ENCODE results near the gene SERTAD2. TPM values are rescaled to one million over a fixed set of nuclear protein-coding genes. Genes with fewer than 3 reads are reported as not detected.

SERTAD2 gene
- total RNA-seq, 1 experiment from 2014 or later, result 19.8 TPM

DNA sequence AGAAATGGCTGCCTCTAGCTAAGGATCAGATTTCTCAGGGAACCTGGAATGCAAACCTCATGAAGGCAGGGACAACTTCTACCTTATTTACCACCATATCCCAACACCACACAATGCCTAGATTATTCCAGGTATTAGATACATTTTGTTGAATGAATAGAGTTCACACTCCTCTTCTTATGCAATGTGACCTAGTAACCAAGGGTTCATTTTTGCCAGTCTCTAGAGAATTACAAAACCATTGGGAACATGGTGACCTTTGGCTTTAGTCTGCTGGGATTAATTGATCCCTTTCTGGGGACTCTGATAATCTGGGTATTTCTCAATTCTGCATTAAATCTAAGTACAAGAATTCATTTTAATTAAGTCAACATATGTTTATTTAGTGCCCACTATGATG, 35.2 kb upstream of the SERTAD2 start:
- Histone ChIP-seq H3K27me3 (ENCODE audit: low read length) (no peaks in the 10 kb centered on the region), H3K79me2 (ENCODE audit: low read length) (no peaks in the 10 kb centered on the region), H3K4me2 (ENCODE audit: low read length) (no peak overlapping the region), H3K9me2 (replicated peaks; ENCODE audit: low read length) (no peaks in the 10 kb centered on the region), H4K20me1 (ENCODE audit: low read length) (no peaks in the 10 kb centered on the region), H3K4me1 (ENCODE audit: insufficient read depth, low read length) (peaks cover 16% of the 10 kb centered on the region), H3K36me3 (ENCODE audit: low read depth, low read length) (no peaks in the 10 kb centered on the region), H3K4me3 (ENCODE audit: low read length) (no peak overlapping the region), H3F3A (ENCODE audit: low read length, unreplicated experiment) (no peaks in the 10 kb centered on the region), H2AFZ (ENCODE audit: low read length) (no peak overlapping the region), H3K27ac (ENCODE audit: low read length) (no peak overlapping the region), H3K9me3 (ENCODE audit: low read length) (no peaks in the 10 kb centered on the region), H3K9ac (ENCODE audit: low read length) (no peak overlapping the region)
- intact Hi-C loops (cut with micrococcal nuclease), result no loop called here
- ChIA-PET POLR2A (ENCODE audit: unreplicated experiment) (no interaction called here), CTCF (no interaction called here)
- ATAC-seq, result no peak
- no peak for DNase-seq
- TF ChIP-seq EZH2 (IDR thresholded peaks at IDR 0.05; ENCODE audit: low read length, unreplicated experiment) (no peak), CTCF (conservative IDR thresholded peaks at IDR 0.05; ENCODE audit: low read depth, low read length) (no peak), EZH2phosphoT487 (IDR thresholded peaks at IDR 0.05; ENCODE audit: borderline replicate concordance, low read length) (no peak)
- no TSS peak for BruUV-seq (replicated peaks)

- intact Hi-C loops (cut with micrococcal nuclease), result no loop called here
- BruUV-seq (replicated peaks), result no TSS peak
- Histone ChIP-seq H3K4me2 (ENCODE audit: low read length) (no peak overlapping the region), H3F3A (ENCODE audit: low read length, unreplicated experiment) (no peaks in the 10 kb centered on the region), H3K9me3 (ENCODE audit: low read length) (no peaks in the 10 kb centered on the region), H3K9me2 (replicated peaks; ENCODE audit: low read length) (no peaks in the 10 kb centered on the region), H3K36me3 (ENCODE audit: low read depth, low read length) (no peaks in the 10 kb centered on the region), H3K27ac (ENCODE audit: low read length) (no peak overlapping the region; the same call in 1 of the 2 replicates), H4K20me1 (ENCODE audit: low read length) (no peaks in the 10 kb centered on the region), H3K27me3 (ENCODE audit: low read length) (no peaks in the 10 kb centered on the region), H3K4me3 (ENCODE audit: low read length) (no peak overlapping the region), H3K4me1 (ENCODE audit: insufficient read depth, low read length) (peaks cover 16% of the 10 kb centered on the region), H3K79me2 (ENCODE audit: low read length) (no peaks in the 10 kb centered on the region), H2AFZ (ENCODE audit: low read length) (0 out of 2 replicates have a peak overlapping the region, but pooled peaks have one; percentile 18), H3K9ac (ENCODE audit: low read length) (no peak overlapping the region)
- DNase-seq (peak; percentile 31), ATAC-seq (no peak)
- ChIA-PET POLR2A (ENCODE audit: unreplicated experiment) (interaction anchor here (0.7 kb wide), 1 partner anchor 22 kb away, joined by 16 read pairs; no protein-coding TSS in a partner anchor), CTCF (no interaction called here)
- TF ChIP-seq EZH2phosphoT487 (IDR thresholded peaks at IDR 0.05; ENCODE audit: borderline replicate concordance, low read length) (no peak), CTCF (conservative IDR thresholded peaks at IDR 0.05; ENCODE audit: low read depth, low read length) (no peak), EZH2 (IDR thresholded peaks at IDR 0.05; ENCODE audit: low read length, unreplicated experiment) (no peak)
These were observed 32.7 kb upstream of the SERTAD2 start for GRCh38 chr2:64686283-64686956.

GRCh38 chr2:64685430-64685829, 31.7 kb upstream of the SERTAD2 start:
- peak; percentile 50 for DNase-seq
- no peak for ATAC-seq
- Histone ChIP-seq H3K4me3 (ENCODE audit: low read length) (no peak overlapping the region), H2AFZ (ENCODE audit: low read length) (no peak overlapping the region), H3K27ac (ENCODE audit: low read length) (no peak overlapping the region), H3K9me2 (replicated peaks; ENCODE audit: low read length) (no peaks in the 10 kb centered on the region), H3K4me1 (ENCODE audit: insufficient read depth, low read length) (peaks cover 16% of the 10 kb centered on the region), H4K20me1 (ENCODE audit: low read length) (no peaks in the 10 kb centered on the region), H3K9ac (ENCODE audit: low read length) (no peak overlapping the region), H3K4me2 (ENCODE audit: low read length) (peak overlapping the region; percentile 16; the same call in 1 of the 2 replicates), H3K27me3 (ENCODE audit: low read length) (no peaks in the 10 kb centered on the region), H3K36me3 (ENCODE audit: low read depth, low read length) (no peaks in the 10 kb centered on the region), H3K9me3 (ENCODE audit: low read length) (no peaks in the 10 kb centered on the region), H3K79me2 (ENCODE audit: low read length) (no peaks in the 10 kb centered on the region), H3F3A (ENCODE audit: low read length, unreplicated experiment) (no peaks in the 10 kb centered on the region)
- CTCF ChIA-PET, result interaction anchor here (0.5 kb wide), 1 partner anchor 9 kb away, joined by 6 read pairs; no protein-coding TSS in a partner anchor
- POLR2A ChIA-PET (ENCODE audit: unreplicated experiment), result no interaction called here
- intact Hi-C loops (cut with micrococcal nuclease), result no loop called here
- BruUV-seq (replicated peaks), result no TSS peak
- TF ChIP-seq CTCF (conservative IDR thresholded peaks at IDR 0.05; ENCODE audit: low read depth, low read length) (no peak), EZH2 (IDR thresholded peaks at IDR 0.05; ENCODE audit: low read length, unreplicated experiment) (no peak), EZH2phosphoT487 (IDR thresholded peaks at IDR 0.05; ENCODE audit: borderline replicate concordance, low read length) (no peak)

All from PC-3 (cell line).